ENCODE results near the gene PHACTR4. TPM values are rescaled to one million over a fixed set of nuclear protein-coding genes. Genes with fewer than 3 reads are reported as not detected.

PHACTR4 gene
- total and polyA plus RNA-seq, 9 donors, result 20.1 to 50.8 (median 31.8) TPM

DNA sequence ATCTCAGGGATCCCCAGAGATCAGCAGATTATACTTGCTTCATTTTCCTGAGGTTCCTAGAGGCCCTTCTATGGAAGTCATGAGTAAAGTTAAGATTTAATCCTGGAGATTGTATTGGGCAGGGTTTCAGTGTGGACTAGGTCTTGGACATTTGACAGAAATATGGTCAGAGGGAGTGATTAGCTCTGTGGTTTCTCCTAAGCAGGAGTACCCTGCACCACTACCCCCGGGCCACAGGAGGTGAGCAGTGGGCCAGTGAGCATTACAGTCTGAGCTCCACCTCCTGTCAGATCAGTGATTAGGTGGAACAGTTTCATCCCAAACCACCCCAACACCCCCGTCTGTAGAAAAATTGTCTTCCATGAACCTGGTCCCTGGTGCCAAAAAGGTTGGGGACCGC, 43.2 kb downstream of the PHACTR4 start:
- peaks cover 3% of the 10 kb centered on the region for H3K4me1 ChIP-seq (ENCODE audit: insufficient read depth)
- H3K4me3 ChIP-seq, result no peak overlapping the region
- no peaks in the 10 kb centered on the region for H3K36me3 ChIP-seq
- TF ChIP-seq POLR2A (IDR thresholded peaks at IDR 0.05), result no peak
- TF ChIP-seq EP300 (IDR thresholded peaks at IDR 0.05), result no peak
- TF ChIP-seq, protein P1, sequence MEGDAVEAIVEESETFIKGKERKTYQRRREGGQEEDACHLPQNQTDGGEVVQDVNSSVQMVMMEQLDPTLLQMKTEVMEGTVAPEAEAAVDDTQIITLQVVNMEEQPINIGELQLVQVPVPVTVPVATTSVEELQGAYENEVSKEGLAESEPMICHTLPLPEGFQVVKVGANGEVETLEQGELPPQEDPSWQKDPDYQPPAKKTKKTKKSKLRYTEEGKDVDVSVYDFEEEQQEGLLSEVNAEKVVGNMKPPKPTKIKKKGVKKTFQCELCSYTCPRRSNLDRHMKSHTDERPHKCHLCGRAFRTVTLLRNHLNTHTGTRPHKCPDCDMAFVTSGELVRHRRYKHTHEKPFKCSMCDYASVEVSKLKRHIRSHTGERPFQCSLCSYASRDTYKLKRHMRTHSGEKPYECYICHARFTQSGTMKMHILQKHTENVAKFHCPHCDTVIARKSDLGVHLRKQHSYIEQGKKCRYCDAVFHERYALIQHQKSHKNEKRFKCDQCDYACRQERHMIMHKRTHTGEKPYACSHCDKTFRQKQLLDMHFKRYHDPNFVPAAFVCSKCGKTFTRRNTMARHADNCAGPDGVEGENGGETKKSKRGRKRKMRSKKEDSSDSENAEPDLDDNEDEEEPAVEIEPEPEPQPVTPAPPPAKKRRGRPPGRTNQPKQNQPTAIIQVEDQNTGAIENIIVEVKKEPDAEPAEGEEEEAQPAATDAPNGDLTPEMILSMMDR (IDR thresholded peaks at IDR 0.05), result no peak
- DNase-seq, result no peak
- 79 to 85% (median 83%) methylated on average over 3 of the region's 3 CpGs for WGBS, 3 donors
- intact Hi-C loops (cut with DNase I), result no loop called here
- H3K9me3 ChIP-seq, result no peaks in the 10 kb centered on the region
- no peak overlapping the region for H3K27ac ChIP-seq
- no peaks in the 10 kb centered on the region for H3K27me3 ChIP-seq

DNA sequence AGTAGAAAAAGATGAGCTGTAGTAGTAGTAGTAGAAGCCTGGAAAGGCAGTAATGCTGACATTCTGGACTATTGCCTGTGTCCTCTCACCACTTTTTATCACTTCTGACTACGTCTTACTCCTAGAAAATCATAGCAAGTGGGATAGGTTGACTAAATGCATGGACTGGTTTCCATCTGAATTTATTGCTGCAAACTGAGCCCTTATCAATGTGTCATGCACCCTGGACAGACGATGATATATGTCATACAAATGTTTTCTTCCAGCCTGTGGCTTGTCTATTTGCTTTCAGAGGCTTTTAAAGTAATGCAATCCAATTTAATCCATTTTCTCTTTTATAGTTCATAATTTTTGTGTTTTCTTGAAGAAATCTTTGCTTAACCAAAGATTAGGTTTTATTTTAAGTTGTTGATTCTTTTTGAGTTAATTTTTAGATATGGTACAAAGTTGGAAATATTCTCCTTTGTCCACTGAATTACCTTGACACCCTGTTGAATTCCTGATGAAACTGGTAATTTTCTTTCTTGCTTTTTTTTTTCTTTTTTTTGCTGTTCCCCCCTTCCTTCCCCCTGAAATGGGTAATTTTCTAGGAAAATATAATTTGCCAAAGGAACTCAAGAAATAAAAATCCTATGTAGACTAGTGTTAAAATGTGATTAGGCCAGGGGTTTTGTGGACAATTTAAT, 47.1 kb downstream of the PHACTR4 start:
- H3K36me3 ChIP-seq, result no peaks in the 10 kb centered on the region
- no peak for DNase-seq
- H3K27me3 ChIP-seq, result no peaks in the 10 kb centered on the region
- H3K9me3 ChIP-seq, result no peaks in the 10 kb centered on the region
- WGBS, 3 donors, result 29 to 41% (median 33%) methylated on average over 2 of the region's 2 CpGs
- intact Hi-C loops (cut with DNase I), result no loop called here
- no peak for TF ChIP-seq EP300 (IDR thresholded peaks at IDR 0.05)
- TF ChIP-seq, protein P1 (IDR thresholded peaks at IDR 0.05), result no peak
- TF ChIP-seq POLR2A (IDR thresholded peaks at IDR 0.05), result no peak
- H3K4me1 ChIP-seq (ENCODE audit: insufficient read depth), result peaks cover 3% of the 10 kb centered on the region
- H3K4me3 ChIP-seq, result no peak overlapping the region
- no peak overlapping the region for H3K27ac ChIP-seq

DNA sequence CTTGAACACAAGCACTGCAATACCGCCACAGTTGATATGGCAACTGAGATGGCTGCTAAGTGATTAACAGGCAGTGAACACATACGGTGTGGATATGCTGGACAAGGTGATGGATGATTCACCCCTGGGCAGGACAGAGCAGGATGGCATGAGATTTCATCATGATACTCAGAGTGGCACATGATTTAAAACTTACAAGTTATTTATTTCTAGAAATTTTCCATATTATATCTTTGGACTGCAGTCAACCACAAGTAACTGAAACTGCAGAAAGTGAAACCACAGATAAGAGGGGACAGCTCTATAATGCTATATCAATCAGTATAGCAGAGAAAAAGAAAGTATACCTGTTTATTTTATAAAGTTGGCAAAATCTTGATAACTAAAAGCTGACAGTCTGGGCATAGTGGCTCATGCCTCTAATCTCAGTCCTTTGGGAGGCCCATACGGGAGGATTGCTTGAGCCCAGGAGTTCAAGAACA, 47.9 kb downstream of the PHACTR4 start:
- Histone ChIP-seq H3K4me3 (no peak overlapping the region), H3K36me3 (no peaks in the 10 kb centered on the region), H3K27ac (no peak overlapping the region), H3K9me3 (no peaks in the 10 kb centered on the region), H3K27me3 (no peaks in the 10 kb centered on the region), H3K4me1 (ENCODE audit: insufficient read depth) (peaks cover 3% of the 10 kb centered on the region)
- TF ChIP-seq POLR2A (IDR thresholded peaks at IDR 0.05), result no peak
- TF ChIP-seq EP300 (IDR thresholded peaks at IDR 0.05), result no peak
- TF ChIP-seq, protein P1 (IDR thresholded peaks at IDR 0.05), result no peak
- no peak for DNase-seq
- intact Hi-C loops (cut with DNase I), result no loop called here
- WGBS, 3 donors, result 65 to 78% (median 73%) methylated on average over 3 of the region's 3 CpGs

DNA sequence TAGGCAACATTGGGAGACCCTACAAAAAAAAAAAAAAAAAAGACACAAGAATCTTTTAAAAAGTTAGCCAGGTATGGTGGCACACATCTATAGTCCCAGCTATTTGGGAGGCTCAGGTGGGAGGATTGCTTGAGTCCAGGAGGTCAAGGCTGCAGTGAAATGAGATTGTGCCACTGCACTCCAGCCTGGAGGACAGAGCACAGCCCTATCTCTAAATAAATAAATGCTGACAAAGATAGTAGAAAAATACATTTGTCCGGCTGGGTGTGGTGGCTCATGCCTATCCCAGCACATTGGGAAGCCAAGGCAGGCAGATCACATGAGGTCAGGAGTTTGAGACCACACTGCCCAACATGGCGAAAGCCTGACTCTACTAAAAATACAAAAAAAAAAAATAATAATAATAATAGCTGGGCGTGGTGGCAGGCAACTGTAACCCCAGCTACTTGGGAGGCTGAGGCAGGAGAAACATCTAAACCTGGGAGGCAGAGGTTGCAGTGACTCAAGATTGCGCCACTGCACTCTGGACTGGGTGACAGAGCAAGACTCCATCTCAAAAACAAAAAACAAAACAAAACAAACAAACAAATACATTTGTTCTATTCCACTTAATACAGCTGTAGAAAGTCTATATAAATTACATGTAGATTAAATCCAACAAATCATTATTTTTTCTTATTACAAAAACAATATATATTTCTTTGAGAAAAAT, 48.5 kb downstream of the PHACTR4 start:
- Histone ChIP-seq H3K4me3 (no peak overlapping the region), H3K9me3 (no peaks in the 10 kb centered on the region), H3K4me1 (ENCODE audit: insufficient read depth) (peaks cover 3% of the 10 kb centered on the region), H3K27me3 (no peaks in the 10 kb centered on the region), H3K36me3 (no peaks in the 10 kb centered on the region), H3K27ac (no peak overlapping the region)
- TF ChIP-seq EP300 (IDR thresholded peaks at IDR 0.05) (no peak), POLR2A (IDR thresholded peaks at IDR 0.05) (no peak)
- TF ChIP-seq, protein P1 (IDR thresholded peaks at IDR 0.05), result no peak
- intact Hi-C loops (cut with DNase I), result no loop called here
- no peak for DNase-seq
- WGBS, 3 donors, result 94 to 96% (median 95%) methylated on average over 4 of the region's 4 CpGs

Data from ovary (tissue), 9 donors.